Gastroesophageal sphincter (tissue), 3 donors: Measurements from ENCODE around the gene PHRF1.

ENCODE experiments used
- CTCF ChIP-seq, 4 experiments: fragments of 200-600 bp in 2 of 4; fragments of 450-650 bp in 2 of 4; sonication (generic) in 1 of 4; IDR thresholded peaks; one replicate each; pipeline ENCODE4 v1.5.1; 2017 to 2019; ENCODE audit warnings: antibody characterized with exemption in 4 of 4, mild to moderate bottlenecking in 2 of 4, moderate library complexity in 2 of 4
- EP300 ChIP-seq: sonication (generic); formaldehyde crosslinking; IDR thresholded peaks from one replicate; pipeline ENCODE4 v1.6.1; 2017; ENCODE audit warnings: antibody characterized with exemption, mild to moderate bottlenecking
- POLR2A ChIP-seq, 2 donors: fragments of 450-650 bp; IDR thresholded peaks; one replicate each; pipeline ENCODE4 v1.6.1; 2017; ENCODE audit warnings: antibody characterized with exemption in 2 of 2, mild to moderate bottlenecking in 2 of 2, moderate library complexity in 1 of 2
- POLR2AphosphoS5 ChIP-seq: sonication (generic); formaldehyde crosslinking; IDR thresholded peaks from one replicate; pipeline ENCODE4 v1.6.1; 2017; ENCODE audit warnings: antibody characterized with exemption

GRCh38 chr11:607020-607780 is 30.9 kb downstream of the PHRF1 start:
- TF ChIP-seq POLR2AphosphoS5 (no peak), CTCF (IDR thresholded peaks at IDR 0.05) (no peak), POLR2A (IDR thresholded peaks at IDR 0.05) (no peak), EP300 (no peak)
